Stimulated activated naive CD8-positive, alpha-beta T cell treated with anti-CD3 and anti-CD28 coated beads, Interleukin-15, Interleukin-2, amounts not matched to agents 100 ng/mL and 50 ng/mL, for 24 hours (primary cell): ENCODE data around the gene RPS15A.
A peak's percentile ranks its signal among the peaks of the same experiment; 100 is the strongest.

Experiments
- H3K27ac Mint-ChIP-seq: one replicate; pipeline ENCODE4 v1.8.0; 2021; ENCODE audit warnings: mild to moderate bottlenecking, mixed read lengths
- H3K27me3 Mint-ChIP-seq: one replicate; pipeline ENCODE4 v1.8.0; 2021; ENCODE audit warnings: mixed read lengths
- H3K36me3 Mint-ChIP-seq: one replicate; pipeline ENCODE4 v1.8.0; 2021; ENCODE audit warnings: low read depth, mixed read lengths
- H3K4me1 Mint-ChIP-seq: one replicate; pipeline ENCODE4 v1.8.0; 2021; ENCODE audit warnings: low read depth, mixed read lengths
- H3K4me3 Mint-ChIP-seq: one replicate; pipeline ENCODE4 v1.8.0; 2021; ENCODE audit warnings: mild to moderate bottlenecking, mixed read lengths
- H3K9me3 Mint-ChIP-seq: one replicate; pipeline ENCODE4 v1.8.0; 2021; ENCODE audit warnings: mixed read lengths

RPS15A gene

DNA sequence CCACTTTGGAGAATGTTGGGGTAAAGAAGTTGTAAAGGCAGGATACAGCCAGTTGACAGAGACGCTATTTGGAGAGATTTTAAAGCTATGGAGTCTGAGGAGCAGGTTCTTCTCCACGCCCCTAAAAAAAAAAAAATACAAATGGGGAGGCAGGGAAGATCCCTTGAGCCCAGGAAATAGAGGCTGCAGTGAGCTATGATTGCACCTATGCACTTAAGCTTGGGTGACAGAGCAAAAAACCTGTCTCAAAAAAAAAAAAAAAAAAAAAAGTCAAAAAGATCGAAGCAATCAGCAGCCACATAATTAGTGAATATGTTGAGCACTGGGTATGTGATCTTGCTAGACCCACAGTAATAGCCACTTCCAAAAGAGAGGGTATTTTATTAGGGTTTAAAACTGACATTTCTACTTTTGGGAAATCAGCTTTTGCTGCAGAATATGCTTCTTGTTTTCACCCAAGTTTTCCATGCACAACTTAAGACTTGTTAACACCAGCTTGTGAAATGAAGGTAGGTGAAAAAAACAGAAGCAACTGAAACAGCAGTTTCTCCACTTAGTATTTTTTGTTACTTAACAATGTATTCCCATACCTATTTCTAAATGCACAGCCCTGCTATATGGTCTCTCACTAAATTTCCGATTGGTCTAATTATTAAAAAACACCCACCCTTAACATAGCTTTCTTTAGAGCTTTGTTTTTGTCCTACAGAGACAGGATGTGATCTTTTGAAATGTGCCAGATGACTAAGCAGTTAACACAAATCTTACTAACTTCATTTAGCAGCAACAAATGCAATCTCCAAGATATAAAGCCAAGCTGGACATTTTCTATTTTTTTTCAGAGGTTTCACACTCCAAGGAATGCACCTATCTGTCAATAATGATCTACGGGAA, 13.7 kb upstream of the RPS15A start:
- peak overlapping the region; percentile 51 for H3K4me3 Mint-ChIP-seq
- peaks cover 56% of the 10 kb centered on the region for H3K36me3 Mint-ChIP-seq
- H3K4me1 Mint-ChIP-seq = peaks cover 69% of the 10 kb centered on the region
- no peaks in the 10 kb centered on the region for H3K27me3 Mint-ChIP-seq
- H3K27ac Mint-ChIP-seq = peak overlapping the region; percentile 71
- no peaks in the 10 kb centered on the region for H3K9me3 Mint-ChIP-seq

DNA sequence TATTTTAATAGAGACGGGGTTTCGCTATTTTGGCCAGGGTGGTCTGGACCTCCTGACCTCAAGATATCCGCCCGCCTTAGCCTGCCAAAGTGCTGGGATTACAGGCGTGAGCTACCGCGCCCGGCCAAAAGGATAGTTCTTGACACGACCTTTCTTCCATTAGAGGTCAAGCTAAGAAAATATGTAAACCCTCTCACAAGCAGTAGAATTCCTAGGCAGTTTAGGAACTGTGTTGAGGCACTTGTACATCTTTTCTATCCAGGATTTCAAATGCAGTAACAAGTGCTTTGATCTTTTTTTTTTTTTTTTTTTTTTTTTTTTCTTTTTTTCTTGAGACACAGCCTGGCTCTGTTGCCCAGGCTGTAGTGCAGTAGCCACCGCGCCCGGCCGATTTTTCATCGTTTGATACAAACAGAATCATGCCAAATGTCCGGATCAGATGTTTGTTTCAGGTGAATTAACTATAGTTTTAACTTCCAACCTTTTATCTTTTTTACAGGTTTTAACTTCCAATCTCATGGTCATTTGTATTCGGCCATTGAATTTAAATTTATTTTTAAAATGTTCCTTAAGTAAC, 12.7 kb upstream of the RPS15A start:
- peak overlapping the region; percentile 93 for H3K4me3 Mint-ChIP-seq
- H3K9me3 Mint-ChIP-seq = no peaks in the 10 kb centered on the region
- peak overlapping the region; percentile 31 for H3K27ac Mint-ChIP-seq
- peaks cover 51% of the 10 kb centered on the region for H3K36me3 Mint-ChIP-seq
- peaks cover 77% of the 10 kb centered on the region for H3K4me1 Mint-ChIP-seq
- H3K27me3 Mint-ChIP-seq = no peaks in the 10 kb centered on the region

DNA sequence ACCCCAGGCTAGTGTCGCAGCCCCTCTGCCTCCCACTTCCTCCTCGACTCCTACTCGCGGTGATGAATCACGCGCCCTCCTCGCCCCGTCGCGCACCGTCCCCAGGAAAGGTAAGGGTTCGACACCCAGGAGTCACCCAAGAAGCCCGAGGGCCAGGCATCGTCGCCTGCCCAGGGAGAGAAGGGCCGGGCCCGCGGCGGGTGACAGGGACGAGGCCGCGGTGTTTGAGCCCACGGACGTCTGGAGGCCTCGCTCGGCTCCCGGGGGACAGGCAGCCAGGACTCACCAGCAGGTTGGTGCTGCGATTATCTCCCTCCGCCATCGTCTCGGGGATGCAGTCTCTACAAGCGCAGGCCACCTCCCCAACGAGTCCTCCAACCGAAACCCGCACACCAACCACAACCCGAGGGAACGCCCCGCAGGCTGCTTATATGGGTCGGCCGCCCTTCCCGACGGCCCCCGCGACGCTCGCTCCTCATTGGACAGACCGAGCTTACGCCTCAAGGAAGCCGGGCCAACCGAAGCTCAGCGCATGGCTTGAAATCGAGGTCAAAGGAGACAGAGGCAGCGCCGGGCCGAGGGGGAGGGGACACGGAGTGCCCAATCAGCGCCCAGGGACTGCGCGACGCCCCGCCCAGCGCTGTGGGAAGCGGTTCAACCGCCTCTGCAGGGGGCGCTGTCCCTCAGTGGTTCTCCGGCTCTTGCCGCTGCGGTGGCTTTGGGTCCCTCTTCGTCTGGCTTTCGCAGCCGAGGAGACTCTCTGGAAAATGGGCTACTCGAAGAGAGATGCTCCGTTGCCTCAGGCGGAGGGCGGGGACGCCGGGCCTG, 11.2 kb upstream of the RPS15A start, which contains the start of gene ARL6IP1:
Gene ARL6IP1, minus strand, starts transcription at position 405 of the 828 bp plus-strand sequence. Its CDS starts 83 bp downstream, at position 322.
- Mint-ChIP-seq H3K27ac (peak within 1 kb of the TSS; percentile 95), H3K4me3 (peak within 1 kb of the TSS; percentile 93), H3K9me3 (no peaks in the 10 kb centered on the region), H3K4me1 (peaks cover 75% of the 10 kb centered on the region), H3K27me3 (no peaks in the 10 kb centered on the region), H3K36me3 (peaks cover 51% of the 10 kb centered on the region)

DNA sequence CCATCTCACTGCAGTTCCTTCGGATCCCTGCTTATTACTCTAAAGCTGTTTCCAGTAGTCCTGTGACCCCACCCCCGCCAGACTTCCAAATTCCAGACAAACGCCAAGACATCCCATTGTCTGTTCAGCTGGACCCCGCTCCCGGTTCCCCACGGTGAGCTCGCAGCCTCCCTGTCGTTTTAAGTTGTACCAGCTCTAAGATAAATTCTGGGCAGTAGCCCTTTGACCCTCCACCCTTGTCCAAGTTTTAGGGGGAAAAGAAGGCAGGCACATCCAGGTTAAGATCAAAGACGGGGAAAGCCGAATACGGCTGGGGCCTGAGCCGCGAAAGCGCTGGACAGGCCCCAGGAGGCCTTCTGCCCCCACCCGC, 10.6 kb upstream of the RPS15A start:
- H3K27me3 Mint-ChIP-seq = no peaks in the 10 kb centered on the region
- peaks cover 51% of the 10 kb centered on the region for H3K36me3 Mint-ChIP-seq
- H3K27ac Mint-ChIP-seq = peak overlapping the region; percentile 95
- H3K4me3 Mint-ChIP-seq = peak overlapping the region; percentile 93
- peaks cover 69% of the 10 kb centered on the region for H3K4me1 Mint-ChIP-seq
- no peaks in the 10 kb centered on the region for H3K9me3 Mint-ChIP-seq

DNA sequence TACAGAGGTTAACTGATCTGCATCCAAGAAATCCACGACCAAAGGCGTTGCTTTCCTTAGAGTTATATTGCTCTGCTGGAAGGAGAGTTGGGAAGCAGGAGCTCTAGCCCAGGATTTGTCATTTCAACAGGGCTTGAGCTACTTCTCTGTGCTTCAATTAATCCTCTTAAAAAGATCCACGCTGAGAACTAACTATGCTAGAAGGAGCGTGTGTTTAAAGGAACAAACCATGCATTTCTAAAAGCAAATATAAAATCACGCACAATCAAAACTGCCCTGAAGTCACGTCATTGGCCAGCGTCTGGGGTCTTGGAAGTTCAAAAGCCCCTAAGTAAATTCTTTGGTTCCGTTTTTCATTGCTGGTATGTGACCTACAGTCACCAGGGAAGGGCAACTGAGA, 10.2 kb upstream of the RPS15A start:
- peaks cover 51% of the 10 kb centered on the region for H3K36me3 Mint-ChIP-seq
- no peaks in the 10 kb centered on the region for H3K9me3 Mint-ChIP-seq
- no peaks in the 10 kb centered on the region for H3K27me3 Mint-ChIP-seq
- peak overlapping the region; percentile 95 for H3K27ac Mint-ChIP-seq
- H3K4me1 Mint-ChIP-seq = peaks cover 64% of the 10 kb centered on the region
- peak overlapping the region; percentile 93 for H3K4me3 Mint-ChIP-seq

DNA sequence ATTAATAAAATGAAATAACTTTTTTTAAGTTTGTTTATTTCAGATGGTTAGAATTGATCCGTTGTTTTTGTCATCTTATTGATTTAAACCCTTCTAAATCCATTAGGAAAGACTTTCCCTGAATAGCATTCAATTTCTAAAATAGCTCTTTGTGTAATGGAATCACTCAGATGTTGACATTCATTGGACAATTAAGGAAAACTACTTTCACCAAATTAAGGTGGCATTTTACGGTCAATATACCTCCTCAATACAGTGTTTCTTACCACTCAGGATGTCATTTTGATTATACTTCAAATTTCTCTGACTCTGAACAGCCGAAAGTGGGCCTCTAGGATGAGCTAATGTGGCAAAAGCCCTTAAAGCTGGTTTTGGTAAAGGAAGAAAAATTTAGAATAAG, 9.4 kb upstream of the RPS15A start:
- peaks cover 45% of the 10 kb centered on the region for H3K36me3 Mint-ChIP-seq
- H3K9me3 Mint-ChIP-seq = no peaks in the 10 kb centered on the region
- H3K27me3 Mint-ChIP-seq = no peaks in the 10 kb centered on the region
- peak overlapping the region; percentile 95 for H3K27ac Mint-ChIP-seq
- peaks cover 57% of the 10 kb centered on the region for H3K4me1 Mint-ChIP-seq
- H3K4me3 Mint-ChIP-seq = peak overlapping the region; percentile 93

DNA sequence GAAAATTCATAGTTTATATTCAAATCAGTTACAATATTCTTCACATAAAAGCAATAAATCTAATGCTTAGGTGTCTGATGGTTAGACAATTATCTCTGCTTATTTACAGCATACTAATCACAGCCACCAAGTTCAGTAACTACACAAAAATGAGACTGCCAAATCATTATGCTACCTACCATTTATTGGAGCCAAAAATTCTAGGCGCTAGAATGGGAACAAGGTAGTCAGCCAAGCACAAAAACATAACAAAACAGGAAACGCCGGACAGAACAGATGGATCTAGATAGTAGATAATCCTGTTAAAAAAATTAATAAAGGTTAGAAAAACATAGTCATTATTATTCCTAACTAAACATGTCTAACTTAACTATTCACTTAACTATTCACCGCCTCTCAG, 7.6 kb upstream of the RPS15A start:
- no peak overlapping the region for H3K4me3 Mint-ChIP-seq
- H3K27ac Mint-ChIP-seq = no peak overlapping the region
- peaks cover 45% of the 10 kb centered on the region for H3K4me1 Mint-ChIP-seq
- no peaks in the 10 kb centered on the region for H3K27me3 Mint-ChIP-seq
- no peaks in the 10 kb centered on the region for H3K9me3 Mint-ChIP-seq
- H3K36me3 Mint-ChIP-seq = peaks cover 59% of the 10 kb centered on the region

DNA sequence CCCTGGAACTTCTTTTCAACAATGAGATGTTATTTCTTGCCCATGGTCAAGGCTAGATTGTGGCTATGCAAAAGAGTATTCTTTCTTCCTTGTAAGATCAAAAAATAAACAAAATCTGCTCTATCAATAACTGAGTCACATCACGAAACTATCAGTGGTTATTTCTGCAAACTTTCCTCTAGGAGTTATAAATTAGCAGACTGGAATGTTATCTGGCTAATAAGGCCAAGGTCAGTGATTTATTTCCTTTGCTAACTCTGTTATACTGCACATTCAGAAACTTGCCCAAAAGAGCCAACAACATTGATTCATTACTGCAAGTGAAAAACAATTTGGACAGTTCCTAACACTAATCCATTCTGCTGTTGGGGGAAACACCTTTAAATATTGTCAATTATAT, 6.2 kb upstream of the RPS15A start:
- H3K36me3 Mint-ChIP-seq = peaks cover 70% of the 10 kb centered on the region
- H3K4me1 Mint-ChIP-seq = peaks cover 36% of the 10 kb centered on the region
- H3K27ac Mint-ChIP-seq = no peak overlapping the region
- H3K27me3 Mint-ChIP-seq = no peaks in the 10 kb centered on the region
- H3K9me3 Mint-ChIP-seq = no peaks in the 10 kb centered on the region
- no peak overlapping the region for H3K4me3 Mint-ChIP-seq

DNA sequence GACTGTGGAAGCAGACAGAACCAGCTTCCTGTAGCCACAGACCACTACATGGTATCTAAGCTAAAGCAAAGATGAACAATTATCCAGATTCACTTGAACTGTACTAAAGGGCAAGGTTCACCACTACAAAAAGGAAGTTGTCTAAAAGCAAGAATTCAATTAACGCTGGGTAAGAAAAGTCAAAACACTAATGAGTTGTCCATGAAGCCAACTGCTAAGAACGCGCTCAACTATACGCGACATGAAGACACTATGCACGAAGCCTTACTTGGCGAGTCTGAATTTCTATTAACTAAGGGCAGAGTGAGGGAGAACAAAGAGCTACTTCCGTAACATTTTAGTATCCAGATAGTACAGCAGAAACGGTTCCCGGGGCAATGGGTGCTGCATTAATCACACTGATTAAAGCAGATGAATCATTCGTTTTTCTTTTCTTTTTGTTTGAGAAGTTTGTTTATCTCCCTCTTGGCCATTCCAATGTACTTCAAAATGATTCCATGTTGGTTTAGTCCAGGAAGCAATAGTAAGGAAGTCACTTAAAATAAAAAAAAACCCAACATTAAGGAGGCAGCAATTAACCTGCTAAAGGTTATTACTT, 2.8 kb upstream of the RPS15A start:
- H3K4me1 Mint-ChIP-seq = peaks cover 35% of the 10 kb centered on the region
- H3K4me3 Mint-ChIP-seq = no peak overlapping the region
- H3K9me3 Mint-ChIP-seq = no peaks in the 10 kb centered on the region
- peaks cover 76% of the 10 kb centered on the region for H3K36me3 Mint-ChIP-seq
- H3K27ac Mint-ChIP-seq = peak overlapping the region; percentile 73
- H3K27me3 Mint-ChIP-seq = no peaks in the 10 kb centered on the region

DNA sequence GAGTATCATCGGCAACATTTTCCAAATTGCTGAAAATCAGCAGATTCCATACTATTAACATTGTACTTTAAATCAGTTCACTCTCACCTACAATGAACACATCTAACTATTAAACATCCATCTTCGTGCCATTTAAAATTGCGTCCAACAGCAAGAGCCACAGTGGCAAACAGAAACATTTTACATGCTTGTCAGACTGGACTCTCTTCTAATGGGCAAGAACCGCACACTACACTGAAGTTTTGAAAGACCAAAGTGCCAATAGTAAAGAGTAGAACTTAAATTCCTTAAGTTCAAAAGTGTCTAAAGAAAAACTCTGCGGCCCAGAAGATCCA, 652 bp downstream of the RPS15A start:
- Mint-ChIP-seq H3K27ac (peak overlapping the region; percentile 97), H3K4me1 (peaks cover 67% of the 10 kb centered on the region), H3K9me3 (no peaks in the 10 kb centered on the region), H3K27me3 (no peaks in the 10 kb centered on the region), H3K36me3 (peaks cover 87% of the 10 kb centered on the region), H3K4me3 (peak overlapping the region; percentile 98)

DNA sequence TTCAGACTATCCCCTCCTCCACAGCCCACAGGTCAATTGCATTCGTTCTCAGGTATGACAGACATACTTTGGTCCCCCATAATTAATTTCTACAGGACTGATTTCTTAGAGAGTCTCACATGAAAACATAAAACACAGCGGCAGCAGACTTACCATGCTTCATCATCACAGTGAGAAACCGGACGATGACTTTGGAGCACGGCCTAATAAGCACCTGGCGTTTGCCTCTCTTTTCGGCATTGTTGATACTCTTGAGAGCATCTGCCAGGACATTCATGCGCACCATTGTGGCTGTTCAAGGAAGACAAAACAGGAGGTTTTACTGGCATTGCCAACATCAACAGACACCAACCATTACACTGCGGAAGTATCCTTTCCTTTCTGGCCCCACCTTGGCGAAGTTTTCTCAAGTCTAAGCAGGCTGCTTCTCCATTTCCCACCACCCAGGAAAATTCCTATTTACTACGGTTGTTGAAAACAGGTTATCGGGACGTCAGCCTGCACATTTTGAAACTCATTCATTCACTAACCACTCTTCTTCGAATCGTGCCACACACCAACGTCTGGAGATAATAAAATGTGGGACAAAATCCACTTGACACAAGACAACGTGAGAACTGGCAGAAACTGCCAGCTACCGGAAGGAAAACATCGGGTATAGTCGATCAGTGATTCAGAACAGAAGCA, 1.2 kb downstream of the RPS15A start:
- Mint-ChIP-seq H3K27me3 (no peaks in the 10 kb centered on the region), H3K36me3 (peaks cover 86% of the 10 kb centered on the region), H3K4me3 (peak overlapping the region; percentile 98), H3K27ac (peak overlapping the region; percentile 97), H3K4me1 (peaks cover 71% of the 10 kb centered on the region), H3K9me3 (no peaks in the 10 kb centered on the region)

DNA sequence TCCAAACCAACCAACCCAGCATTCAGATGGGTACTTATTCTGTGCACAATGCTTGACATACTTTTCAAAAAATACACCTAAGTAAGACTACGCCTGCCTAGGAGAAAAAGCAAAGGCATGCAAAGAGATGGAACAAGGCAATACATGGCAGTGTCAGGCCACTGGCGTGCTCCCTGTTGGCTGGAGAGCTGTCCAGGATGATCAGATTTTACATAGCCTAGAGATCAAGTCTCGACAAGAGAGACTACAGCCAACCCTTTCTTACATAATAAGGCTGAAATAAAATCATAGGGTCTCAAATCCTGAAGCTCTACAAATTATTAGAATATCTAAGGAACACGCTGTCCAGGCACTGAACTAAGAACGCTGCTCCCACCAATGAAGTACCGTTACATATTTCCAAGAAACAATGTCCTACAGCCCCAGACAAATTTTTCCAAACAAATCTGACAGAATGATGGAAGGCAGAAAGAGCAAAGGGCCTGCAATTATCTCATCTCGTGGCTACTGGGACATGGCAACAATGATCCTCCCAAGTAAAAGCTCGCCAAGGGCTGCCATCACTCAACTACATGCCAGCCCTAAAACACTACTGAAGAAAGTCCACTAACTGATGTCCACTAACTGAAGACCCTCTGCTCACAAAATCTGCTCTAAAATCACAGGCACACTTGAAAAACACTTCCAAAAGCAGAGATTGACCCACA, 5.1 kb downstream of the RPS15A start:
- Mint-ChIP-seq H3K4me1 (peaks cover 64% of the 10 kb centered on the region), H3K9me3 (no peaks in the 10 kb centered on the region), H3K36me3 (peaks cover 73% of the 10 kb centered on the region), H3K27ac (peak overlapping the region; percentile 82), H3K27me3 (no peaks in the 10 kb centered on the region), H3K4me3 (peak overlapping the region; percentile 98)

DNA sequence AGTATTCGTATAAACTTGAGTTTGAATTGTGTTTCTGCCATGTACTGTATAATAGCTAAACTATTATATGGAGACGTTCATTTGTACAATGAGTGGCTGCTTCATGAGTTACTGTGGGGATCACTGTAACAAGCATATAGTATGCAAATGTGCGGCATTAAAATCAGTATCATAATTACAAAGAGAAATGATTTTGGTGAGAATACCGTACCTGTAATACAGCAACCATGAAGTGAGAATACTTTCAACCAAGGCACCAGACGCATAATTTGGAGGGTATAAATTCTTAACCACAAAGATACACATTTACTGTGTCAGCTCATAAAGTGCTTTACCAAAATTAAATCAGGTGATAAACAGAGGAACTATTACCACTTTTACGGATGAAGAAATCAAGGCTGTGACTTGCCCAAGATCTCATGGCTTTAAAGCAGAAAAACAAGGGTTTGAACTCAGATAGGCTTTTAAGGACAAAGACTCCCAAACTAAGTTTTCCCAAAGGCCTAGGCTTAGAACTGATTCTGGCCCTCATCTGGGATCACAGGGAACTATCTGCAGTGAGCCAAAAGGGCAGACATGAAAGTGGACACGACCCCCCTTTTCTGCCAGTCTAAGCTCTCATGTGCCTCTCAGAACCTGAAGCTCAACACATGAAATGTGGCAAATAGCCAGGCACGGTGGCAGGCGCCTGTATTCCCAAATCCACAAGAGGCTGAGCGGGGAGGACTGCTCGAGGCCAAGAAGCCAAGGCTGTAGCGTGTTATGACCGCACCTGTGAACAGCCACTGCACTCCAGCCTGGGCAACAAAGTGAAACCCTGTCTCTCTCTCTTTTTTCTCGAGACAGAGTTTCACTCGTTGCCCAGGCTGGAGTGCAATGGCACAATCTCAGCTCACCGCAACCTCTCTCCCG, 6.4 kb downstream of the RPS15A start:
- H3K9me3 Mint-ChIP-seq = no peaks in the 10 kb centered on the region
- H3K4me1 Mint-ChIP-seq = peaks cover 56% of the 10 kb centered on the region
- peaks cover 59% of the 10 kb centered on the region for H3K36me3 Mint-ChIP-seq
- H3K27ac Mint-ChIP-seq = peak overlapping the region; percentile 50
- peak overlapping the region; percentile 32 for H3K4me3 Mint-ChIP-seq
- no peaks in the 10 kb centered on the region for H3K27me3 Mint-ChIP-seq
